OCI-LY1 (cell line): ENCODE data around the gene ISOC1.

Experiments
- CTCF ChIP-seq: fragments of 200-600 bp; sonication (generic), shearing (Covaris generic); IDR thresholded peaks from 2 replicates; pipeline ENCODE4 v1.5.1; 2017; ENCODE audit warnings: mild to moderate bottlenecking, antibody characterized with exemption, low read length, moderate library complexity, mixed read lengths
- EZH2 ChIP-seq: fragments of 200-600 bp; sonication (generic), shearing (Covaris generic); IDR thresholded peaks from 2 replicates; pipeline ENCODE4 v1.8.0; 2017; ENCODE audit warnings: borderline replicate concordance, mixed run types, mild to moderate bottlenecking, antibody characterized with exemption, low read length, moderate library complexity, mixed read lengths

GRCh38 chr5:129120158-129120581 lies 25.6 kb downstream of the ISOC1 start:
- TF ChIP-seq CTCF, result no peak
- no peak for TF ChIP-seq EZH2
